Caki2 (cell line): ENCODE results near the gene RNF187. TPM values are rescaled to one million over a fixed set of nuclear protein-coding genes. Genes with fewer than 3 reads are reported as not detected.

Experiments
- DNase-seq: peaks from one replicate; pipeline ENCODE4 v3.0.0-alpha.2; 2015; ENCODE audit warnings: low read depth
- in situ Hi-C: cut with HindIII; loops from 2 replicates; pipeline ENCODE4 v1.10.0; 2016; ENCODE audit warnings: low sequenced_read_pairs, low pct_unique_long_range_greater_than_20kb, mixed read lengths
- total RNA-seq: library from RNA; depleted of rRNA; stranded (reverse); fragments of >200 nt; shearing (Covaris generic); gene quantifications from 2 replicates; pipeline ENCODE4 v1.2.3, GENCODE V29; 2014; ENCODE audit warnings: low replicate concordance; rRNA removed

RNF187 gene
- total RNA-seq, 1 experiment from 2014 or later: 174 TPM

DNA sequence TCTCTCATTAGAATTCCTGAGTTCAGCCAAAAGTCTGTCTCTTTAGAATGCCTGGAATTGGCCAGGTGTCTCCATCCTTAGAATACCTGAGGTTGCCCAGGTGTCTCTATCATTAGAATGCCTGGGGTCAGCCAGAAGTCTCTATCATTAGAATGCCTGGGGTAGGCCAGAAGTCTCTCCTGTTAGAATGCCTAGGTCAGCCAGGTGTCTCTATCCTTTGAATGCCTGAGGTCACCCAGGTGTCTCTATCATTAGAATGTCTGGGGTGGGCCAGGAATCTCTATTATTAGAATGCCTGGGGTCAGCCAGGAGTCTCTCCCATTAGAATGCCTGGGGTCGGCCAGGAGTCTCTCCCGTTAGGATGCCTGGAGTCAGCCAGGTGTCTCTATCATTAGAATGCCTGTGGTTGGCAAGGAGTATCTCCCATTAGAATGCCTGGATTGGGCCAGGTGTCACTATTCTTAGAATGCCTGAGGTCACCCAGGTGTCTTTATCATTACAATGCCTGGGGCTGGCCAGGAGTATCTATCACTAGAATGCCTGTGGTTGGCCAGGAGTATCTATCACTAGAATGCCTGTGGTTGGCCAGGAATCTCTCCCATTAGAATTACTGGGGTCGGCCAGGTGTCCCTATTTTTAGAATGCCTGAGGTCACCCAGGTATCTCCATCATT, 43.0 kb downstream of the RNF187 start:
- in situ Hi-C loops: no loop called here
- DNase-seq: no peak

DNA sequence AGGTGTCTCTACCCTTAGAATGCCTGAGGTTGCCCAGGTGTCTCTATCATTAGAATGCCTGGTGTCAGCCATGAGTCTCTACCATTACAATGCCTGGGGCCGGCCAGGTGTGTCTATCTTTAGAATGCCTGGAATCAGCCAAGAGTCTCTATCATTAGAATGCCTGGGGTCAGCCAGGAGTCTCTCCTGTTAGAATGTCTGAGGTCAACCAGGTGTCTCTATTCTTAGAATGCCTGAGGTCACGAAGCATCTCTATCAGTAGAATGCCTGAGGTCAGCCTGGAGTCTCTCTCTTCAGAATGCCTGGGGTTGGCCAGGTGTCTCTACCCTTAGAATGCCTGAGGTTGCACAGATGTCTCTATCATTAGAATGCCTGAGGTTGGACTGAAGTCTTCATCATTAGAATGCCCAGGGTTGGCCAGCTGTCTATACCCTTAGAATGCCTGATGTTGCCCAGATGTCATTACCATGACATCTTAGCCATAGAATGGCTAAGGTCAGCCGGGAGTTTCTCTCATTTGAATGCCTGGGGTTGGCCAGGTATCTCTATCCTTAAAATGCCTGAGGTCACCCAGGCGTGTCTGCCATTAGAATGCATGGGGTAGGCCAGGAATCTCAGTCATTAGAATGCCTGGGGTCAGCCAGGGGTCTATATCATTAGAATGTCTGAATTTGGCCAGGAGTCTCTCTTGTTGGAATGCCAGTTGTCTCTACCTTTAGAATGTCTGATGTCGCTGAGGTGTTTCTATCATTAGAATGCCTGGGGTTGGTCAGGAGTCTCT, 44.0 kb downstream of the RNF187 start:
- in situ Hi-C loops: no loop called here
- no peak for DNase-seq

DNA sequence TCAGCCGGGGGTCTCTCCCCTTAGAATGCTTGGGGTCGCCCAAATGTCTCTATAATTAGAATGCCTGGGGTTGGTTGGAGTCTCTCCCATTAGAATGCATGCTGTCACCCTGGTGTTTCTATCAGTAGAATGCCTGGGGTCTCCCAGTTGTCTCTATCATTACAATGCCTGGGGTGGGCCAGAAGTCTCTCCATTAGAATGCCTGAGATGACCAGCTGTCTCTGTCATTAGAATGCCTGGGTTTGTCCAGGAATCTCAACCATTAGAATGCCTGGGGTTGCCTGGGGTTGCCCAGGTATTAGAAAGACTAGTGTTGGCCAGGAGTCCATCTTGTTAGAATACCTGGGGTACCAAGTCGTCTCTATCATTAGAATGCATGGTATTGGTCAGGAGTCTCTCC, 51.6 kb downstream of the RNF187 start:
- in situ Hi-C loops: no loop called here

DNA sequence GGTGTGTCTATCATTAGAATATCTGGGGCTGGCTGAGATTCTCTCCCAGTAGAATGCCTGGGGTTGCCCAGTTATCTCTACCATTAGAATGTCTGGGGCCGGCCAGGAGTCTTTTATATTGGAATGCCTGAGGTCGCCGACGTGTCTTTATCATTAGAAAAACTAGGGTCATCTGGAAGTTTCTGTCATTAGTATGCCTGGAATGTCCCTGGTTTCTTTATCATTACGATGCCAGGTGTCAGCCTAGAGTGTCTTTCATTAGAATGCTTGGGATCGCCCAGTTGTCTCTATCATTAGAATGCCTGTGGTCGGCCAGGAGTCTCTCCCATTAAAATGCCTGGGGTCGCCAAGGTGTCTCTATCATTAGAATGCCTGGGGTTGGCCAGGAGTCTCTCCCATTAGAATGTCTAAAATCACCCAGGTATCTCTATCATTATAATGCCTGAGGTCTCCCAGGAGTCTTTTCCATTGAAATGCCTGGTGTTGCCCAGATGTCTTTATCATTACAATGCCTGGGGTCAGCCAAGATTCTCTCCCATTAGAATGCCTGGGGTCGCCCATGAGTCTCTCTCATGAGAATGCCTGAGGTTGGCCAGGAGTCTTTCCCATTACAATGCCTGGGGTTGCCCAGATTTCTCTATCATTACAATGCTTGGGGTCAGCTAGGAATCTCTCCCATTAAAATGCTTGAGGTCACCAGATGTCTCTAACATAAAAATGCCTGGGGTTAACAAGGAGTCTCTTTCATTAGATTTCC, 53.2 kb downstream of the RNF187 start:
- in situ Hi-C loops: no loop called here
- DNase-seq: no peak

More for the DNA sequence above, 51.6 kb downstream of the RNF187 start:
- DNase-seq: no peak

DNA sequence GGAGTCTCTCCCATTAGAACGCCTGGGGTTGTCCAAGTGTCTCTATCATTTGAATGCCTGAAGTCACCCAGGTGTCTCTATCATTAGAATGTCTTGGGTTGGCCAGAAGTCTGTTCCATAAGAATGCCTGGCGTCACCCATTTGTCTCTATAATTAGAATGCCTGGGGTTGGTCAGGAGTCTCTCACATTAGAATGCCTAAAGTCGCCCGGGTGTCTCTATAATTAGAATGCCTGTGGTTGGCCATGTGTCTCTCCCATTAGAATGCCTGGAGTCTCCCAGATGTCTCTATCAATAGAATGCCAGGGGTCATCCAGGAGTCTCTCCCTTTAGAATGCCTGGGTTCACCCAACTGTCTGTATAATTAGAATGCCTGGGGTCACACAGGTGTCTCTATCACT, 54.5 kb downstream of the RNF187 start:
- in situ Hi-C loops: no loop called here
- no peak for DNase-seq

DNA sequence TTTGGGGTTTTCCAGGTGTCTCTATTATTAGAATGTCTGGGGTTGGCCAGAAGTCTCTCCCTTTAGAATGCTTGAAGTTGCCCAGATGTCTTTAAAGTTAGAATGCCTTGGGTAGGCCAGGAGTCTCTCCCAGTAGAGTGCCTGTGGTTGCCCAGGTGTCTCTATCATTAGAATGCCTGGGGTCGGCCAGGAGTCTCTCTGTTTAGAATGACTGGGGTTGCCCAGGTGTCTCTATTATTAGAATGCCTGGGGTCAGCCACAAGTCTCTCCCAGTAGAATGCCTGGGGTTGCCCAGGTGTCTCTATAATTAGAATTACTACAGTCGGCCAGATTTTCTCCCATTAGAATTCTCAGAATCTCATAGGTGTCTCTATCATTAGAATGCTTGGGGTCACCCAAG, 55.2 kb downstream of the RNF187 start:
- no peak for DNase-seq
- in situ Hi-C loops: no loop called here

DNA sequence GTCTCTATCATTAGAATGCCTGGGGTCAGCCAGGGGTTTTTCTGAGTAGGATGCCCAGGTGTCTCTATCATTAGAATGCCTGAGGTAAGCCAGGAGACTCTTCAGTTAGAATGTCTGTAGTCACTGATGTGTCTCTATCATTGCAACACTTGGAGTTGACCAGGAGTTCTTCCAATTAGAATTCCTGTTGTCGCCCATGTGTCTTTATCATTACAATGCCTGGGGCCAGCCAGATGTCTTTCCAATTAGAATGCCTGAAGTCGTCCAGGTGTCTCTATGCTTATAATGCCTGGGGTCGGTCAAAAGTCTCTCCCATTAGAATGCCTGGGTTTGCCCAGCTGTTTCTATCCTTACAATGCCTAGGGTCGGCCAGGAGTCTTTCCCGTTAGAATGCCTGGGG, 55.8 kb downstream of the RNF187 start:
- DNase-seq: no peak
- in situ Hi-C loops: no loop called here

DNA sequence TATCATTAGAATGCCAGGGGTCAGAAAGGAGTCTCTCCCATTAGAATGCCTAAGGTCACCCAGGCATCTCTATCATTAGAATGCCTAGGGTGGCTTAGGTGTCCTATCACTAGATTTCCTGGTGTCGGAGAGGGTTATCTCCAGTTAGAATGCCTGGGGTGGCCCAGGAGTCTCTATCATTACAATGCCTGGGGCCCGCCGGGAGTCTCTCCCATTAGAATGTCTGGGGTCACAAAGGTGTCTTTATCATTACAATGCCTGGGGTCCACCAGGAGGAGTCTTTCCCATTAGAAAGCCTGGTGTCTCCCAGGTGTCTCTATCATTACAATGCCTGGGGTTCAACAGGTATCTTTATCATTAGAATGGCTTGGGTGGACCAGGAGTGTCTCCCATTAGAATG, 56.2 kb downstream of the RNF187 start:
- DNase-seq: no peak
- in situ Hi-C loops: no loop called here

DNA sequence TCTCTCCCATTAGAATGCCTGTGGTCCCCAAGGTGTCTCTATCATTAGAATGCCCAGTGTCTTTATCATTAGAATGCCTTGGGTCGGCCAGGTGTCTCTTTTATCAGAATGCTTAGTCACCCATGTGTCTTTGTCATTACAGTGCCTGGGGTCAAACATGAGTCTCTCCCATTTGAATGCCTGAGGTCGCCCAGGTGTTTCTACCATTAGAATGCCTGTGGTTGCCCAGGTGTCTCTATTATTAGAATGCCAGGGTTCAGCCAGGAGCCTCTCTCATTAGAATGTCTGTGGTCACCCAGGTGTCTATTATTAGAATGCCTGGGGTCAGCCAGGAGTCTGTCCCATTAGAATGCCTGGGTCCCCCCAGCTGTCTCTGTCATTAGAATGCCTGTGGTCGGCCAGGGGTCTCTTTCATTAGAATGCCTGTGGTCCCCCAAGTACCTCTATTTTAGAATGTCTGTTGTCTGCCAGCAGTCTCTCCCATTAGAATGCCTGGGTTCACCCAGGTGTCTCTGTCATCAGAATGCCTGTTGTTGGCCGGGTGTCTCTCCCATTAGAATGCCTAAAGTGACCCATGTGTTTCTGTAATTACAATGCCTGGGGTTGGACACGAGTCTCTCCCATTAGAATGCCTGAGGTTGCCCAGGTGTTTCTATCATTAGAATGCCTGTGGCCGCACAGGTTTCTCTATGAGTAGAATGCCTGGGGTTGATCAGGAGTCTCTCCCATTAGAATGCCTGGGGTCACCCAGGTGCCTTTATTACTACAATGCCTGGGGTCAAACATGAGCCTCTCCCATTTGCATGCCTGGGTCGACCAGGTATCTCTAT, 57.1 kb downstream of the RNF187 start:
- DNase-seq: no peak
- in situ Hi-C loops: no loop called here

DNA sequence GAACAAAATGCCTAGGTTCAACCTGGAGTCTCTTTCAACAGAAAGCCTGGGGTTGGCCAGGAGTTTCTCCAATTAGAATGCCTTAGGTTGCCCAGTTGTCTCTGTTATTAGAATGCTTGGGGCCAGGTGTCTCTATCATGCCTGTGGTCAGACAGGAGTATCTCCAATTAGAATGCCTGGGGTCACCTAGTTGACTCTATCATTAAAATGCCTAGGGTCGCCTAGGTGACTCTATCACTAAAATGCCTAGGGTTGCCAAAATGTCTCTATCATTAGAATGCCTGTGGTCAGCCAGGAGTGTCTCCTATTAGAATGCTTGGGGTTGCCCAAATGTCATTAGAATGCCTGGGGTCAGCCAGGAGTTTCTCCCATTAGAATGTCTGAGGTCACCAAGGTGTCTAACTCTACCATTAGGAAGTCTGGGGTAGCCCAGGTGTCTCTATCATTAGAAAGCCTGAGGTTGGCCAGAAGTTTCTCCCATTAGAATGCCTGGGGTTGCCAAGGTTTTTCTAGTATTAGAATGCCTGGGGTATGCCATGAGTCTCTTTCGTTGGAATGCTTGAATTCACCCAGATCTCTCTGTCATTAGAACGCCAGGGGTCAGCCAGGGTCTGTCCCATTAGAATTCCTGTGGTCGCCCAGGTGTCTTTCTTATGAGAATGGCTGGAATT, 57.9 kb downstream of the RNF187 start:
- in situ Hi-C loops: no loop called here
- no peak for DNase-seq

Other genes starting within 250 kb of the RNF187 start
- 21.9 and 41.3 TPM in 2 replicates for gene TRIM11, start 80.5 kb upstream of the RNF187 start, total RNA-seq
- not detected in 2 replicates for gene TRIM17, start 70.5 kb upstream of the RNF187 start, total RNA-seq
- gene RHOU, start 248.1 kb downstream of the RNF187 start, total RNA-seq: 0.23 and 0.81 TPM in 2 replicates